Measurements from ENCODE around the gene TFEB. TPM values are rescaled to one million over a fixed set of nuclear protein-coding genes. Genes with fewer than 3 reads are reported as not detected.

The TFEB gene
- total and polyA plus RNA-seq, 4 donors = 10.4 to 35.2 (median 24.7) TPM

DNA sequence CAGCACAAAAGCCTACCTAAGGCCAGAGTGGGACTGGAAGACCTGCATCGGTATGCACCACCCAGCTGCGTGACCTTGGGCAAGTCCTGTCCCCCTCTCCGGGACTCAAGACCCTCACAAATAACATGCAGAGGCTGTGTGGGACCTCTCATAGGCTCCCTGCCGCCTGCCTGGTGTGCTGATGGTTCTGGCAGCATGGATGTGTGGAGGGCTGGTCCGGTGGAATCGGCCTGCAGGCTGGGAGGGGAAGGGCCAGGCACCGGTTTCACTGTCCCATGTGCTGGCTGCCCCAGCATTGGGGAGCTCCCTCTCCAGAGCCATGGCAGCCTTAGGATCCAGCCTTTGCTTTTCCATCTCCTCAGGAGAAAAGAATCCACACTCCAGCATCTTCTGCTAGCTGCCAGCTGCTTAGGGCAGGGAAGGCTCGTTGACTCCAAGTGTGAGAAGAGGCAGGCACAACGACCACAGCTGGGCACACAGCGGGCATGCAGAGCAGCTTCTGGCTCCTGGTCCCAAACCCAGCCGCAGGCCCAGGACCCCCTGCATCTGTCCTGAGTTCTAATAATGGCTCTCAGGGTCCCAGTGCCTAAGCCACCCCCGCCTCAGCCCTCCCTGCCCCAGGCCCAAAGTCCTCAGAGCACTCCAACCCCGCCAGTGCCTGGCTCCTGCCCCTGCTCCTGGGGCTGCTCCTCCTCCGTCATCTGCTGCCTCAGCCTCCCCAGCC lies 32.5 kb downstream of the TFEB start:
- Histone ChIP-seq H3K36me3 (ENCODE audit: control insufficient read depth, insufficient read depth, low read length) (peaks cover 8% of the 10 kb centered on the region), H3K27me3 (ENCODE audit: control insufficient read depth, insufficient read depth, low read length) (no peaks in the 10 kb centered on the region), H3K4me3 (ENCODE audit: low read depth, low read length) (no peak overlapping the region), H3K4me1 (ENCODE audit: control insufficient read depth, insufficient read depth, low read length) (peaks cover 82% of the 10 kb centered on the region), H3K9me3 (ENCODE audit: control insufficient read depth, insufficient read depth, low read length) (no peaks in the 10 kb centered on the region), H3K27ac (ENCODE audit: low read depth, low read length) (no peak overlapping the region)
- WGBS (ENCODE audit: insufficient coverage) = 72% methylated on average over 14 of the region's 14 CpGs
- DNase-seq (ENCODE audit: low read depth in 4 of 6, low spot score in 6 of 6) = no peak

DNA sequence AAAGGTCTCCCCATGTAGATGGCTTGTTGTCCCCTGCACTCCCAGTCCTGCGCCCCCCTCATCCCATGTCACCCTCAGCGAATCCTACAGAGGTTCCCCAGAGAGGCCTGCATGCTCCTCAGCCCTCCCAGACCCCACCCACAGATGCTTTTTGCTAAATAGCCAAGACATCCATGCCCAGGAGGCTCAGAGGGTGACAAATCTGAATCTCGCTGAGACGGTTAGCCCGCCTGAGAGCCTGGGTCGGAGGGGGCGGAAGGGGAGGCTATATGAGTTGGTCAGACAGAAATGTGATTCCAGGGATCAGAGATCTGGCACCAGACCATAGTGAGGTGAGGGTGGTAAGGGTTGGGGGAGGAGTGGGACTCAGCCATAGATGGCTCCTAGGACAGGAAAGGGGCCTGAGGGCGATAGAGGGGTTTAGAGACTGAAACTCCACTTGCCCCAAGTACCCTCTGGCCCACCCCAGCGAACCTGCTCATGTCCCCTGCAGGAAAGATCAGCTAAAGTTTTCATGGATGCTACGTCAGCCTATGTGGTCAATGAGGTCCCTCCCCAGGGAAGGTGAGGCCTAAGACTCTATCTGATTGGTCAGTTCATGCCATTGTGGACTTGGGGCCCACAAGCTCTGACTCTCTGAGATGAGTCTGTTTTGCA lies 33.2 kb downstream of the TFEB start:
- H3K27ac ChIP-seq (ENCODE audit: low read depth, low read length) = no peak overlapping the region
- H3K4me3 ChIP-seq (ENCODE audit: low read depth, low read length) = no peak overlapping the region
- peaks cover 8% of the 10 kb centered on the region for H3K36me3 ChIP-seq (ENCODE audit: control insufficient read depth, insufficient read depth, low read length)
- 93% methylated on average over 8 of the region's 10 CpGs for WGBS (ENCODE audit: insufficient coverage)
- no peaks in the 10 kb centered on the region for H3K9me3 ChIP-seq (ENCODE audit: control insufficient read depth, insufficient read depth, low read length)
- no peaks in the 10 kb centered on the region for H3K27me3 ChIP-seq (ENCODE audit: control insufficient read depth, insufficient read depth, low read length)
- peaks cover 75% of the 10 kb centered on the region for H3K4me1 ChIP-seq (ENCODE audit: control insufficient read depth, insufficient read depth, low read length)
- DNase-seq (ENCODE audit: low read depth in 4 of 6, low spot score in 6 of 6) = no peak

DNA sequence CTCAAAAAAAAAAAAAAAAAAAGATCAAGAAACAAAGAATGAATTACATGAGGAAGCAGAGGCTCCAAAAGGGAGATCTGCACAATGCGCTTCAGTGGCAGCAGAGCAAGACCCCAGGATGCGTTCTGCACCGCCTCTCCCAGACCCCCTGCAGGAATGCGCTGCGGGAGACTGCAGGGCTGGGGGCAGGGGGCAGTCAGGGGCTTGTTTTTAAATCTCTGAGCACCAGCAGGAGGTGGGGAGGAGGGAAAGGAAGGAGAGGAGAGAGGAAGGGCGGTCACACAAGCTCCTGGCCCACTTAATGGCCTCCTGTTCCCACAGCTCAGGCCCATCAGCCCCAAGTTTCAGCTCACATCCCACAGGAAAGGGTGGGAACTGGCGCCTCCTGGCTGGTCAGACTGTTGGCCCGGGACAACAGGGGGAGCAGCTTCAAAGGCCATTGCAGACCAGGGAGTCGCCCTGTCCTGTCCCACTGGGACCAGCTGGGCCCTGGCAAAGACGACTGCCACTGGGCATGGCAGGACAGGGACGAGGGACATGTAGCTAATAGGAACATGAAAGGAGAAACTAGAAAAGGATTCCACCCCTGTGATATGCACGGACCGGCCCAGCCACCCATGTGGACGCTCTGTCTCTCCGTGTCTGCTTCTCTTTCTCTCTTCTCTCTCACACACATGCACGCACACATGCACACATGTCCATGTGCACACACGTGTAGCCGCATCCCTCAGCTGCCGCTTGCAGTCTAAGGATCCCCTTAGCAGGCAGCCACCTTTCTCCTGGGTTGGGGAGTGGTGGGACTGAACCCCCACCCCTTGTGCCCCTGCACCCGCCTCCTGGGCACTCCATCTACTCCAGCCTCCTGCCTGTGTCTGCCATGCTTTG lies 34.7 kb downstream of the TFEB start:
- DNase-seq (ENCODE audit: low read depth in 4 of 6, low spot score in 6 of 6) = no peak
- Histone ChIP-seq H3K27ac (ENCODE audit: low read depth, low read length) (peak overlapping the region; percentile 41), H3K27me3 (ENCODE audit: control insufficient read depth, insufficient read depth, low read length) (no peaks in the 10 kb centered on the region), H3K4me3 (ENCODE audit: low read depth, low read length) (no peak overlapping the region), H3K4me1 (ENCODE audit: control insufficient read depth, insufficient read depth, low read length) (peaks cover 60% of the 10 kb centered on the region), H3K9me3 (ENCODE audit: control insufficient read depth, insufficient read depth, low read length) (no peaks in the 10 kb centered on the region), H3K36me3 (ENCODE audit: control insufficient read depth, insufficient read depth, low read length) (peaks cover 8% of the 10 kb centered on the region)
- WGBS (ENCODE audit: insufficient coverage) = 68% methylated on average over 15 of the region's 20 CpGs

DNA sequence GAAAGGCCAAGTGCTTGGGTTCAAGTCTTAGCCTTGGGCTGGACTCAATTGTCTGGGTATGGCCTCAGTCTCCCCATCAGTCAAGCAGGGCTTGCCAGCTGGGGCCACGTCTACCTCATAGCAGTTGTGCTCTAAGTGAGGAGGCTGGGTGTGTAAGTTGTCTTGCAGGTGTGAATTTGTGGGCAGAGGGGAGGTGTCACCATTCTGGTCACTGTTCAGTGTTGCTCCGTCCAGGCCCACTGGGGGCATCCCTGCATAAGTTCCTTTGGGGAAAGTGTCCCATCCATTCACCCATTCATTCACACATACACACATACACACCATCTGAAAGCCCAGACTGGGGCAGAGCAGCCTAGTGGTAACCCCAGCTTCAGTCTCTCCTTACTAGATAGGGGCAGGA lies 36.3 kb downstream of the TFEB start:
- H3K4me3 ChIP-seq (ENCODE audit: low read depth, low read length) = no peak overlapping the region
- H3K27ac ChIP-seq (ENCODE audit: low read depth, low read length) = peak overlapping the region; percentile 89
- WGBS (ENCODE audit: insufficient coverage) = 78% methylated on average over 1 of the region's 2 CpGs
- peaks cover 57% of the 10 kb centered on the region for H3K4me1 ChIP-seq (ENCODE audit: control insufficient read depth, insufficient read depth, low read length)
- H3K27me3 ChIP-seq (ENCODE audit: control insufficient read depth, insufficient read depth, low read length) = no peaks in the 10 kb centered on the region
- no peak for DNase-seq (ENCODE audit: low read depth in 4 of 6, low spot score in 6 of 6)
- no peaks in the 10 kb centered on the region for H3K9me3 ChIP-seq (ENCODE audit: control insufficient read depth, insufficient read depth, low read length)
- peaks cover 6% of the 10 kb centered on the region for H3K36me3 ChIP-seq (ENCODE audit: control insufficient read depth, insufficient read depth, low read length)

DNA sequence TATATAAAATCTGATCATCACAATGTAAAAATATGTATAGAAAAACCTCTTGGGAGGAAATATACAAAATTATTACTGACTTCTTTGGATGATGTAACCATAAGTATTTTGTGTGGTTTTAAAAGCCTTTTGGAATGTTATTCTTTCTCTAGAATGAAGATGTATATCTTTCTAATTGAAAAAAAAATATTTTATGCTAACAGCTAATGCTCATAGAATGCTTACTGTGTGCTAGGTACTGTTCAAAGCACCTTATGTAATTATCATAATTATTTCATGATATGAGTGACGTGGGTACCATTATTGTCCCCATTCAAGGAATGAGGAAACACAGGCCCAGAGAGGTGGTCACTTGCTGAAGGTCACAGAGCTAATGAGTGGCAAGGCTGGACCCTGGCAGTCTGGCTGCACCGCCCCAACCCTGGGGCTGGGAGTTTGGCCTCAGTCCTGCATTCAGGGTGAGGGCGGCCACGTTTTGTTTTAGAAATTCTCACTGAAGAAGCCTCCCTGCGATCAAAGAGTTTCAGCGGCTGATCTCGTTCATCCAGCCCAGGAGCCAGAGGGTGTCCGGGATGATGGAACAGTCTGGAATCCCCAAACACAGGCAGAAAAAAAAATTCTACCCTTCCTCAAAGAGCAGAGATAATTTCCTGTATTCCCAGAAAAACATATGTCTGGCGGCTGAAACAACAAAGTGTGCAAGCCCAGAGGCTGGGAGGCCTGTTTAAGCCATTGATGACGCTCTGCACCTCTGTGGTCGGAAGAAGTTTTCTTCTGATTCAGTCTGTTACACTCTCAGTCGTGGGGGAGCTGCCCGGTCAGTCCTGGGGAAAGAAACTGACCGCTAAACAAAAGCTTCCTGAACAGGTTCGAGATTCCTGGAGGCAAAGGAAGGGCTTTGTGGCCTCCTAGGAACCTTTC lies 37.3 kb downstream of the TFEB start:
- Histone ChIP-seq H3K36me3 (ENCODE audit: control insufficient read depth, insufficient read depth, low read length) (peaks cover 4% of the 10 kb centered on the region), H3K27me3 (ENCODE audit: control insufficient read depth, insufficient read depth, low read length) (no peaks in the 10 kb centered on the region), H3K9me3 (ENCODE audit: control insufficient read depth, insufficient read depth, low read length) (no peaks in the 10 kb centered on the region), H3K4me3 (ENCODE audit: low read depth, low read length) (no peak overlapping the region), H3K27ac (ENCODE audit: low read depth, low read length) (peak overlapping the region; percentile 89), H3K4me1 (ENCODE audit: control insufficient read depth, insufficient read depth, low read length) (peaks cover 60% of the 10 kb centered on the region)
- peak in 1 of 6 donors; percentile 65 for DNase-seq (ENCODE audit: low read depth in 4 of 6, low spot score in 6 of 6)
- 56% methylated on average over 11 of the region's 15 CpGs for WGBS (ENCODE audit: insufficient coverage)

DNA sequence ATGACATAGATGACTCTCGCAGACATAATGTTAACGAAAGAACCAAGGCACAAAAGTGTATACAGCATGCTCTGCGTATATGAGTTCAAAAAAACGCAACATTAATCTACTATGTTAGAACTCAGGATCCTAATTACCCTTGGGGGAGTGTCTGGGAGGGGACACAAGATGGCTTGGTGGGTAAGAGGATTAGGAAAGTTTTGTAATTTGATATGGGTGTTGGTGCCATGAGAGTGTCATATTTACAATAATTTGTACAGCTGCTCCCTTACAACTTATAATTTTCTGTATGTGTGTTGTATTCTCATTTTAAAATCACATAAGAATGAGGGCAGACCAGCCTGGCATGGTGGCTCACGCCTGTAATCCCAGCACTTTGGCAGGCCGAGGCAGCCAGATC lies 38.6 kb downstream of the TFEB start:
- no peaks in the 10 kb centered on the region for H3K36me3 ChIP-seq (ENCODE audit: control insufficient read depth, insufficient read depth, low read length)
- peaks cover 56% of the 10 kb centered on the region for H3K4me1 ChIP-seq (ENCODE audit: control insufficient read depth, insufficient read depth, low read length)
- 100% methylated on average over 2 of the region's 6 CpGs for WGBS (ENCODE audit: insufficient coverage)
- H3K27ac ChIP-seq (ENCODE audit: low read depth, low read length) = no peak overlapping the region
- no peaks in the 10 kb centered on the region for H3K27me3 ChIP-seq (ENCODE audit: control insufficient read depth, insufficient read depth, low read length)
- DNase-seq (ENCODE audit: low read depth in 4 of 6, low spot score in 6 of 6) = no peak
- H3K4me3 ChIP-seq (ENCODE audit: low read depth, low read length) = no peak overlapping the region
- no peaks in the 10 kb centered on the region for H3K9me3 ChIP-seq (ENCODE audit: control insufficient read depth, insufficient read depth, low read length)

DNA sequence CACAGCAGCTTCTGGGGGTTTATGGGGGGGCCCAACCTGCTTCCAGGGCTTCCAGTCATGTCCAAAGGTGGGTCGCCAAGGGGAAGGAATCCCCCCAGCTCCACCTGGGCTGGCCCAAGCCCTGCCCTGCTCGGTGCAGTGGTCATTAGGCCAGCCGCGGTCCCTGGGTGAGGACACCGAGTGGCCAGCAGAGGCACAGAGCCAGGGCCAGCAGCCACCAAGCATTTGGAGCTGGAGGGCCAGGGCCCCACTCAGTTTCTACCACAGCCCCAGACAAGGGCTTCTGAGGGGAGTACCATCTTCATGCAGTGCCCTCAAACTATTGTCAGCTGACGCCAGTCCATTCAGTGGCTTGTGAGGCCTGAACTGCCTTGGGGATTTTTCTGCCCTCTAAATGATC lies 39.6 kb downstream of the TFEB start:
- Histone ChIP-seq H3K9me3 (ENCODE audit: control insufficient read depth, insufficient read depth, low read length) (no peaks in the 10 kb centered on the region), H3K4me3 (ENCODE audit: low read depth, low read length) (no peak overlapping the region), H3K36me3 (ENCODE audit: control insufficient read depth, insufficient read depth, low read length) (peaks cover 3% of the 10 kb centered on the region), H3K27ac (ENCODE audit: low read depth, low read length) (no peak overlapping the region), H3K27me3 (ENCODE audit: control insufficient read depth, insufficient read depth, low read length) (no peaks in the 10 kb centered on the region), H3K4me1 (ENCODE audit: control insufficient read depth, insufficient read depth, low read length) (peaks cover 48% of the 10 kb centered on the region)
- no peak for DNase-seq (ENCODE audit: low read depth in 4 of 6, low spot score in 6 of 6)
- 75% methylated on average over 6 of the region's 6 CpGs for WGBS (ENCODE audit: insufficient coverage)

DNA sequence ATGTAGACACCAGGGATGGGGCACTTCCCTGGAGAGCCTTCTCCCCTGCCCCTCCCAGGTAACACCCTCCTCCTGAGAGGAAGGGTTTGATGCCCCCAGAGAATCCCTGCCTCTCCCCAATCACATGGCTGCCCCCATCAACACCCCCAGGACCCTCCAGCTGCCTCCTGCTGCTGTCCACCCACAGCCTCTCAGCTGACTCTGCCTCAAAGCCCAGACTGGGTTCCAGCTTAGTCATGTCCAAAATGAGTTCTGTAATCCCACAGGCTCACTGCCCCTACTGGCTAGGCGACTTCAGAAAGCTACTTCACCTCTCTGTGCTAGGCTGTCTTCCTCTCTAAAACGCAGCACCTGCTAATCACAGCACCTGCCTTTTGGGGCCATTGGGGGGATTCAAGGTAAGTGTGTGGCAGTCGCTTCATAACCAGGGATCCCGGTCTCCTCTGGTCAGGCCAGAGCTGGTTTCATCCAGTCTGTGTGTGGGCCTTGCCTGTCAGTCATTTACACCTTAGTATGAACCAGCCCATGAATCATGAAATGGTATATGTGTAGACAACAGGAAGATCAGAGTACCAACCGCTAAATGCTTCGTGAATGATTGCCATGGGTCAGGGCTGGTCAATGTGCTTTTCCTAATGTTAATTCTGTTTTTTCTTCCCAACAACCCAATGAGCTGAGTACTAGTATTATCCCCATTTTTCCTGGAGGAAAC lies 40.4 kb downstream of the TFEB start:
- H3K27ac ChIP-seq (ENCODE audit: low read depth, low read length) = peak overlapping the region; percentile 63
- H3K36me3 ChIP-seq (ENCODE audit: control insufficient read depth, insufficient read depth, low read length) = peaks cover 9% of the 10 kb centered on the region
- H3K9me3 ChIP-seq (ENCODE audit: control insufficient read depth, insufficient read depth, low read length) = no peaks in the 10 kb centered on the region
- H3K4me3 ChIP-seq (ENCODE audit: low read depth, low read length) = no peak overlapping the region
- H3K4me1 ChIP-seq (ENCODE audit: control insufficient read depth, insufficient read depth, low read length) = peaks cover 41% of the 10 kb centered on the region
- 92% methylated on average over 3 of the region's 6 CpGs for WGBS (ENCODE audit: insufficient coverage)
- no peaks in the 10 kb centered on the region for H3K27me3 ChIP-seq (ENCODE audit: control insufficient read depth, insufficient read depth, low read length)
- no peak for DNase-seq (ENCODE audit: low read depth in 4 of 6, low spot score in 6 of 6)

Data from spinal cord (tissue), 10 donors.